Tongue (tissue), 2 donors: ENCODE results near the gene SMIM21. TPM values are rescaled to one million over a fixed set of nuclear protein-coding genes. Genes with fewer than 3 reads are reported as not detected.

ENCODE experiments used
- DNase-seq: peaks from one replicate; pipeline ENCODE4 v3.0.0-alpha.2; 2015
- total RNA-seq: library from RNA; depleted of rRNA; stranded (reverse); fragments of >200 nt; gene quantifications from one replicate; pipeline ENCODE4 v1.2.3, GENCODE V29; 2014

The SMIM21 gene
- total RNA-seq, 1 donor from 2014 or later, result not detected

GRCh38 chr18:75377258-75377657 lies 50.2 kb downstream of the SMIM21 start:
- no peak for DNase-seq

- DNase-seq, result no peak
Observed at GRCh38 chr18:75376004-75376403, 51.5 kb downstream of the SMIM21 start.

DNA sequence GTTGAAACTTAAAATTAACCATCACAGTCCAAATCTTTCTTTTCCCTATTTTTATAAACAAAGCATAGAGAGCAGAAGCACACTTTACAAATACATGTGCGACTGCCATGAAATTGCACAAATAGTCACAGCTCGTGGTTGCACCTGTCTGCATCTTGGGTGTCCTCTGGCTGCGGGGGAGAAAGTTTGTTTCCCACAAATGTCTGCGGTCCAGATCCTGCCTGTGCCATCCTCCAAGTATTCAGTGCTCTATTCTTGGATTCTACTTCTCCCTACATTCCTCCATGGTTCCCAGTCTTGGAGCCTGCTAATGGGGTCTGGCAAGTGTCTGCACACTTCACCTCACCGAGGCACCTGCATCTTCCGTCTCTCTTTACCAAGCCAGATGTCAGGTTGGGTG lies 52.2 kb downstream of the SMIM21 start:
- no peak for DNase-seq

DNA sequence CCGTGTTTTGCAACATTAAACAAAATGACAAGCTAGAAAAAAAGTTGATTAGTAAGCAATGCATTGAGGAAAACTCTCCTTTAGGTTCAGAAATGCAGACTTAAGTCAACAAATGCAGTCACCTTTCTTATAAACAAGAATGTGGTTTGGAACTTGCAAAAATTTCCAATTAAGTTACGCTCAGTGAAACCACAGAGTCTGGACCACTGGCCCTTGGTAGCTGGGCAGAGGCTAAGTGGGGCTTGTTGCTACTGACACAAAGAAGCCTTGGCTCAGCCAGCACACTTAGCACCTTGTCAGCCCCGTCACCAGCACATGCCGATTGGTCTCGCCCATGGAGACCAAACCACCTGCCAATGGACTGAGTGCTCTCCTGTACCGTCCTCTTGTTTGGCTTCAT lies 53.0 kb downstream of the SMIM21 start:
- no peak for DNase-seq

DNA sequence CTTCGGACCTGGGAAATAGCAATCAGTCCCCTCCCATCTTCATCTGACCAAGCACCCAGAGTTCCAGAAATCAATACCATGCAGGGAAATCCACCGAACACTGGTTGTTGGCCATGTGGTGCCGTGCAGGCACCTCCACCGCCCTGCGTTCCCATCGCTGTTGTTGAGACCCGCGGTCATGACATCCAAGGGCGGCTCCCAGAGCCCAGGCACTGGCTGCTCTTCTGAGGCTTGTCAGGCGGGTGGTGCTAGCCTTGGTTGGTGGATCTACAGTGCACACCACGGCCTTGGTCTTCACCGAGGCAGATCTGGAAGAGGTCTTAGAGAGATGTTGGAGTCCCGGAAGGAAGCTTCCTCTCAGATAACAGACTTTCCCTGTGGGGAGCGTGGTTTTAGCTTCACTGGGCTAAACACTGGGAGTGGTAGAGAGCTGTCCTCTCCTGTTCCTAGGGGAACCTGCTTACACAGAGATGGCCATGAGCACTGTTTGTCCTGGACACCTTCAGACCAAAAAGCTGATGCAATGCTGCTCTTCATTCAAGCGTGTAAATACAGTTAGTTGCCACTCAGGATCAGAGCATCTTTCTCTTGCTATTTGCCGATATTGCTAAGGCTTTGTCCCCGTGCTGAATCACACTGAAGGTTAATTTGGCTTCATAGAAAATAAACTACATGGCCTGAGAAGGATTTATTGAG lies 58.3 kb downstream of the SMIM21 start:
- DNase-seq, result no peak

GRCh38 chr18:75365837-75366236 lies 61.7 kb downstream of the SMIM21 start:
- DNase-seq, result no peak

DNA sequence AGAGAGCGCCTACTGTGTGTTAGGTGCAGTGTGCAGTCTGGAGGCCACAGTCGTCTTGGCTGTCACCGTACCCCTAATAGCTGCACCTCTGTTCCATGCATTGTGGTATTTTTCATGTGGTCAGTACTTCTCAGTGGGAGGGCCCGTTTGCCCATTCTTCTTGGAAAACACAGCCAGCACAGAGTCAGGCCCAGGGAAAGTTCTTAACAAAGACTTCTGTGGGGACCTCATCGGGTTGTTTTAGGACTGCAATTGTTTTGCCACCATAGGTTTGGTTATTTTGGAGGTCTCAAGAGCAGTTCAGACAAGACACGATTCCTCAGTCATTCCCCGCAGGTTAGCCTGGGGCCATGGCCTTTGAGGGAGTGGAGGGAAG lies 62.3 kb downstream of the SMIM21 start:
- no peak for DNase-seq

GRCh38 chr18:75364512-75365253 lies 62.8 kb downstream of the SMIM21 start:
- DNase-seq, result no peak

- DNase-seq, result no peak
Observed at GRCh38 chr18:75363446-75364225, 63.9 kb downstream of the SMIM21 start.

- no peak for DNase-seq
Observed at GRCh38 chr18:75362435-75362834, 65.1 kb downstream of the SMIM21 start.

GRCh38 chr18:75360941-75361340 lies 66.6 kb downstream of the SMIM21 start:
- DNase-seq, result no peak

DNA sequence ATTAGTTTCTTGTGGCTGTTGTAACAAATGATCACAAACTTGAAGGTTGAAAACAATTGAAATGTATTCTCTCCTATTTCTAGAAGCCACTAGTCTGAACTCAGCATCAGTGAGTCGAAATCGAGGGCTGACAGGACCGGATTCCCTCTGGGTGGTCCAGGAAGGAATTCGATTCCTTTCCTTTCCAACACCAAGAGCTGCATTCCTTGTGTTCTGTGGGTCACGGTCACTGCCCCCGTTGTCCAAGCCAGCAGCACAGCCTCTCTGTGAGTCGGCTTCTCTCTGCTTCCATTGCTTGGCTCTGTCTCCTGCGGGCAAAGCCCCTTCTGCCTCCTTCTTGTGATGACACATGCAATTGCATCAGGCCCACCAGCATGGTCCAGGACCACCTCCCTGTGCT lies 67.3 kb downstream of the SMIM21 start:
- DNase-seq, result no peak

Other genes starting within 250 kb of the SMIM21 start
- 33.7 TPM for gene PTGR3, start 218.6 kb downstream of the SMIM21 start, total RNA-seq
- 16.3 TPM for gene TSHZ1, start 216.9 kb downstream of the SMIM21 start, total RNA-seq